AG09309 (cell line): ENCODE results near the gene PPP5C.
"Not testable (repeated sequence)": the region's sequence is repeated elsewhere in the genome, so short reads cannot be mapped to it uniquely, and the experiment has no call there.

Experiments
- DNase-seq: peaks from one replicate; pipeline ENCODE4 v3.0.0-alpha.2; 2010; ENCODE audit warnings: low read depth
- H3K4me3 ChIP-seq: 2 replicates; pipeline ENCODE4 v1.5.1; 2011; ENCODE audit warnings: mild to moderate bottlenecking, low read depth, low read length, moderate library complexity; ENCODE audit not compliant: control insufficient read depth
- CTCF ChIP-seq: IDR thresholded peaks from 2 replicates; pipeline ENCODE4 v1.5.1; 2011; ENCODE audit warnings: mild to moderate bottlenecking, low read depth, low read length, inconsistent platforms; ENCODE audit not compliant: insufficient read depth, control insufficient read depth; ENCODE audit errors: missing control alignments

Gene PPP5C

GRCh38 chr19:46435009-46435408, 88.1 kb downstream of the PPP5C start:
- no peak overlapping the region for H3K4me3 ChIP-seq
- TF ChIP-seq CTCF, result no peak

GRCh38 chr19:46435689-46436088, 88.8 kb downstream of the PPP5C start:
- DNase-seq, H3K4me3 ChIP-seq: not testable (repeated sequence)

More at GRCh38 chr19:46435009-46435408, 88.1 kb downstream of the PPP5C start:
- no peak for DNase-seq
